ENCODE measurements around the gene MACROD2. TPM values are rescaled to one million over a fixed set of nuclear protein-coding genes. Genes with fewer than 3 reads are reported as not detected.
A peak's percentile ranks its signal among the peaks of the same experiment; 100 is the strongest.

Gene MACROD2
- total RNA-seq, 1 experiment from 2014 or later = 1.5 TPM

DNA sequence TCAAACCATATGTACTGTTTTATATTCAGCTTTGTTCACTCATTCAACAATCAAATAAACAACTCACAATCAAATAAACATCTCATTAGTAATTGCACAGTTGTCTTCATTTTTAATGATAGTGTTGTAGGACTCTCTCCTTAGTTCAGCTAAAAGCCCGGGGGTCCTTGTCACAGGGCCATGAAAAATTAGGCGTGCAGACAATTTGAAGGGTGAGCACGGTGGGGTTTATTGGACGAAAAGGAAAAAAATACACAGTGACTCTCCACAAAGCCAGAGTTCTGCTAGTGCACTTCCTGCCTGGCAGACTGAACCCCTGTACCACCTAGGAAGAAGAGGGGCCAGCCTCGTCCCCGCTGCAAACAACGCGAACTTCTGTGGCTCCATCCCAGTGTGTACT, 599.7 kb downstream of the MACROD2 start:
- DNase-seq = no peak
- no peaks in the 10 kb centered on the region for H3K36me3 ChIP-seq (replicated peaks; ENCODE audit: control insufficient read depth, insufficient read depth, low read length)
- no peak overlapping the region for H3K4me3 ChIP-seq (ENCODE audit: insufficient read depth, low read depth, low read length)
- no peaks in the 10 kb centered on the region for H3K27me3 ChIP-seq (ENCODE audit: control insufficient read depth, insufficient read depth, low read length)

- no peaks in the 10 kb centered on the region for H3K27me3 ChIP-seq (ENCODE audit: control insufficient read depth, insufficient read depth, low read length)
- no peaks in the 10 kb centered on the region for H3K36me3 ChIP-seq (replicated peaks; ENCODE audit: control insufficient read depth, insufficient read depth, low read length)
- no peak overlapping the region for H3K4me3 ChIP-seq (ENCODE audit: insufficient read depth, low read depth, low read length)
- DNase-seq = no peak
Observed at GRCh38 chr20:14597206-14597715, 601.9 kb downstream of the MACROD2 start.

- DNase-seq = no peak
- no peaks in the 10 kb centered on the region for H3K36me3 ChIP-seq (replicated peaks; ENCODE audit: control insufficient read depth, insufficient read depth, low read length)
- no peaks in the 10 kb centered on the region for H3K27me3 ChIP-seq (ENCODE audit: control insufficient read depth, insufficient read depth, low read length)
- no peak overlapping the region for H3K4me3 ChIP-seq (ENCODE audit: insufficient read depth, low read depth, low read length)
Observed at GRCh38 chr20:14599613-14600012, 604.3 kb downstream of the MACROD2 start.

GRCh38 chr20:14600527-14600926, 605.2 kb downstream of the MACROD2 start:
- Histone ChIP-seq H3K4me3 (ENCODE audit: insufficient read depth, low read depth, low read length) (no peak overlapping the region), H3K36me3 (replicated peaks; ENCODE audit: control insufficient read depth, insufficient read depth, low read length) (no peaks in the 10 kb centered on the region)
- no peak for DNase-seq

GRCh38 chr20:14604143-14604542, 608.8 kb downstream of the MACROD2 start:
- Histone ChIP-seq H3K4me3 (ENCODE audit: insufficient read depth, low read depth, low read length) (no peak overlapping the region), H3K36me3 (replicated peaks; ENCODE audit: control insufficient read depth, insufficient read depth, low read length) (no peaks in the 10 kb centered on the region), H3K27me3 (ENCODE audit: control insufficient read depth, insufficient read depth, low read length) (no peaks in the 10 kb centered on the region)
- DNase-seq = no peak

More at GRCh38 chr20:14600527-14600926, 605.2 kb downstream of the MACROD2 start:
- no peaks in the 10 kb centered on the region for H3K27me3 ChIP-seq (ENCODE audit: control insufficient read depth, insufficient read depth, low read length)

DNA sequence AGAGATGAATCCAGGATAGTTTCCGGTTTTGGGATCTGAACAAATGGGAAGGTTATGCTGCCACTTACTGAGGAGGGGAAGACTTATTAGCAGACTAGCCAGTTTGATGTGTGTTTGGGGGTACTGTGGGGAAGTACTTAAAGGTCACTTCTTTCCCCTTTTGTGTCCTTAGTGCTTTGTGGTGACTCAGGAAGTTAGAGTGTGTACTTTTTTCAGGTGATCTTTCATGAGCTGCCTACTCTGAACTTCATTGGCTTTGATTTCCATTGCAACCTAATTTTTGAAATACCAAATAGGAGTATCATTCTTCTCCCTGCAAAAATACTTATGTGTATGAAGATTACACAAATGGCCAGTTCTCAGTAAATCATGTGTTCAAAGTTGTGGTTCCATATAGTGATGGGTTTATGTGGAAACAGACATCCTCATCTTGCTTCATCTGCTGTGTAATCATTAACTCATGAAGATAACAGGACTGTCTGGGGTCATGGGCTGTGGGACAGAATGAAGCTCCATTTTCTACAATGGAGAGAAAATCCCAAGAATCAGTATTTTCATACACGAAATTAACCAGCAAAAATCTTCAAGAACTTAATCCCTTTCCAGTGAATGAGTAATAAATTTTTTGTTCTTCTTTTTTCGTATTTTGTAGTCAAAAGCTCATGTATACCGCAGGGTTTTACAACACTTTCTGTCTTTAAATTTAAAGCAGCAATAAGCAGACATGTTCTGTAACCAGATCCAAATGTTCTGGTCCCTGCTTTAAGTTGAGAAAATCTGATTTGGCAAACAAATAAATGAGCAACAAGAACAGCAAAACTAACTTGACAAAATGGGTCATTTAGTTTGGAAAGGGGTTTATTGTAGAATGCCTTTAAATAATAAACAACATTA, 614.3 kb downstream of the MACROD2 start:
- Histone ChIP-seq H3K4me3 (ENCODE audit: insufficient read depth, low read depth, low read length) (no peak overlapping the region), H3K27me3 (ENCODE audit: control insufficient read depth, insufficient read depth, low read length) (no peaks in the 10 kb centered on the region), H3K36me3 (replicated peaks; ENCODE audit: control insufficient read depth, insufficient read depth, low read length) (no peaks in the 10 kb centered on the region)
- DNase-seq = no peak

GRCh38 chr20:14611479-14611878, 616.2 kb downstream of the MACROD2 start:
- Histone ChIP-seq H3K27me3 (ENCODE audit: control insufficient read depth, insufficient read depth, low read length) (no peaks in the 10 kb centered on the region), H3K36me3 (replicated peaks; ENCODE audit: control insufficient read depth, insufficient read depth, low read length) (no peaks in the 10 kb centered on the region), H3K4me3 (ENCODE audit: insufficient read depth, low read depth, low read length) (no peak overlapping the region)
- no peak for DNase-seq

- no peaks in the 10 kb centered on the region for H3K27me3 ChIP-seq (ENCODE audit: control insufficient read depth, insufficient read depth, low read length)
- no peak for DNase-seq
- H3K36me3 ChIP-seq (replicated peaks; ENCODE audit: control insufficient read depth, insufficient read depth, low read length) = no peaks in the 10 kb centered on the region
- H3K4me3 ChIP-seq (ENCODE audit: insufficient read depth, low read depth, low read length) = no peak overlapping the region
Observed at GRCh38 chr20:14612391-14612790, 617.1 kb downstream of the MACROD2 start.

GRCh38 chr20:14616003-14616402, 620.7 kb downstream of the MACROD2 start:
- no peaks in the 10 kb centered on the region for H3K36me3 ChIP-seq (replicated peaks; ENCODE audit: control insufficient read depth, insufficient read depth, low read length)
- DNase-seq = no peak

DNA sequence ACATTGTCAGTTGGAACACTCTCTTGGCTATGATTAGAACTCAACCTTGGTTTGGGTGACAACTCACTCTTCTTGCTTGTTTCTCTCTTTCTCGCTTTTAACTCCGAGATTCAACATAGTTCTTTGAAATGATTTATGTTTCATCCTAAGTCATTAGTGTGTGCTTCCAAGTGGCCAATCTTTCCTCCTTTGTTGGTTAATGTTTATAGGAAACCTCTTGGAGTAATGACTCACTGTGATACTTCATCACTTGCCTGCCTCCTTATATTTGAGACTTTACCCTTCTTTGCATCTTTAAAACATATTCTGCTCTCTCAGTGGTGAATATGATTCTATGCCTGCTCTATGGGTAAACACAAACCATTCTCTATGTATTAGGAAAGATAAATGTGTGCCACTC, 621.8 kb downstream of the MACROD2 start:
- no peak for DNase-seq
- H3K36me3 ChIP-seq (replicated peaks; ENCODE audit: control insufficient read depth, insufficient read depth, low read length) = no peaks in the 10 kb centered on the region
- H3K4me3 ChIP-seq (ENCODE audit: insufficient read depth, low read depth, low read length) = no peak overlapping the region
- no peaks in the 10 kb centered on the region for H3K27me3 ChIP-seq (ENCODE audit: control insufficient read depth, insufficient read depth, low read length)

More at GRCh38 chr20:14616003-14616402, 620.7 kb downstream of the MACROD2 start:
- Histone ChIP-seq H3K4me3 (ENCODE audit: insufficient read depth, low read depth, low read length) (no peak overlapping the region), H3K27me3 (ENCODE audit: control insufficient read depth, insufficient read depth, low read length) (no peaks in the 10 kb centered on the region)

- no peak for DNase-seq
- no peaks in the 10 kb centered on the region for H3K27me3 ChIP-seq (ENCODE audit: control insufficient read depth, insufficient read depth, low read length)
- H3K4me3 ChIP-seq (ENCODE audit: insufficient read depth, low read depth, low read length) = no peak overlapping the region
- H3K36me3 ChIP-seq (replicated peaks; ENCODE audit: control insufficient read depth, insufficient read depth, low read length) = no peaks in the 10 kb centered on the region
Observed at GRCh38 chr20:14619411-14619810, 624.1 kb downstream of the MACROD2 start.

DNA sequence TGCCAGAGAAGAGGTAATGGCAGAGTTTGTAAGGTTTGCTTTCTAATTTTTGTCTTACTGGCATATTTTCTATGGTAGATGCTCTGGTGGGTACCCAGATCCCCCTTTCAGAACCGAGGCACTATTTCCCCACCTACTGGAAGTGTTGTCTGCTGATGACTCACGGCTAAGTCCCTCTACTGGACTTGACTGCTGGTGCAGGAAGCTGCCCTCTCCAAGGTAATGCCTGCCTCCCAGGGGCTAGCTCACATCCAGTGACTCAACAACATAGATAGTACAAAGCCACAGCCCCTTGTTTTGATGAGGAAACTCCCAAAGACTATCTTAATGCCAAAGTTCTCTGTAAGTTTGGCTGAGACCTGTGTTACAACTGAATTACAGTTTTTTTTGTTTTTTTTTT, 627.5 kb downstream of the MACROD2 start:
- no peak overlapping the region for H3K4me3 ChIP-seq (ENCODE audit: insufficient read depth, low read depth, low read length)
- H3K36me3 ChIP-seq (replicated peaks; ENCODE audit: control insufficient read depth, insufficient read depth, low read length) = no peaks in the 10 kb centered on the region
- DNase-seq = peak; percentile 19
- no peaks in the 10 kb centered on the region for H3K27me3 ChIP-seq (ENCODE audit: control insufficient read depth, insufficient read depth, low read length)

GRCh38 chr20:14631011-14631410, 635.7 kb downstream of the MACROD2 start:
- Histone ChIP-seq H3K27me3 (ENCODE audit: control insufficient read depth, insufficient read depth, low read length) (no peaks in the 10 kb centered on the region), H3K36me3 (replicated peaks; ENCODE audit: control insufficient read depth, insufficient read depth, low read length) (no peaks in the 10 kb centered on the region), H3K4me3 (ENCODE audit: insufficient read depth, low read depth, low read length) (no peak overlapping the region)
- no peak for DNase-seq

DNA sequence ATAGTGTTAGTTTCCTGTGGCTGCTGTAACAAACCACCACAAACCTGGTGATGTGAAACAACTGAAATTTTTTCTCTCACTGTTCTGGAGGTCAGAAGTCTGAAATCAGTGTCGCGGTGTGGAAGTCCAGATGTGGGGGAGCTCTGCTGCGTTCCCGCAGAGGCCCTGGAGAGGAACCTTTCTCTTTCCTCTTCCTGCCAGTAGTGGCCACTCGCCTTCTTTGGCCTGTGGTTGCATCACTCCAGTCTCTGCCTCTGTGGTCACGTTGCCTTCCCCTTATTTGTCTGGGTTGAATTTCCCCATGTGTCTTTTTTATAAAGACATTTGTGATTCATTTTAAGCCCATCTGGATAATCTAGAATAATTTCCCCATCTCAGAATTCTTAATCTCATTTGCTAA, 637.6 kb downstream of the MACROD2 start:
- no peaks in the 10 kb centered on the region for H3K36me3 ChIP-seq (replicated peaks; ENCODE audit: control insufficient read depth, insufficient read depth, low read length)
- no peak overlapping the region for H3K4me3 ChIP-seq (ENCODE audit: insufficient read depth, low read depth, low read length)
- no peaks in the 10 kb centered on the region for H3K27me3 ChIP-seq (ENCODE audit: control insufficient read depth, insufficient read depth, low read length)
- DNase-seq = peak; percentile 10

DNA sequence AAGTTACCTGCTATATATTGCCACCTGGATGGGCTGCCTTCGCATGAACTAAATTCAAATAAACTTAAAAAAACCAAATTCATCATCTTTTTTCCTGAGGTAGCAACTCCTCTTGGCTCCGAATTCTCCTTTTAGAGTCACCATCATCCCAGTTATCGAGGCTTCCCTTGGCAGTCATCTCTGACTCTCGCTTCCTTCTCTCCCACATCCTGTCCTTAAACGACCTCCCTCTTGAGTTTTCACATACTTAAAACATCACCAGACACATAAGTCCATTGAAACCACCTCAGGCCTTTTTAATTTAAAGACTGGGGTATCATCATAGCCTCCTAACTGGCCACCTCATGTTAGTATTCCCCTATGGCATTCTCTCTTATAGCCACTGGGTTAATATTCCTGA, 638.2 kb downstream of the MACROD2 start:
- no peak for DNase-seq
- Histone ChIP-seq H3K36me3 (replicated peaks; ENCODE audit: control insufficient read depth, insufficient read depth, low read length) (no peaks in the 10 kb centered on the region), H3K27me3 (ENCODE audit: control insufficient read depth, insufficient read depth, low read length) (no peaks in the 10 kb centered on the region), H3K4me3 (ENCODE audit: insufficient read depth, low read depth, low read length) (no peak overlapping the region)

All from H7 (cell line).